GM03348 (cell line): ENCODE measurements around the gene CLCNKA.
"Not testable (repeated sequence)": the region's sequence is repeated elsewhere in the genome, so short reads cannot be mapped to it uniquely, and the experiment has no call there.

ENCODE experiments used
- DNase-seq: peaks from one replicate; pipeline ENCODE4 v3.0.0; 2012; ENCODE audit warnings: low spot score

The CLCNKA gene

GRCh38 chr1:15997637-15998280 lies 24.1 kb upstream of the CLCNKA start:
- no peak for DNase-seq

GRCh38 chr1:15998929-15999328 lies 22.9 kb upstream of the CLCNKA start:
- no peak for DNase-seq

GRCh38 chr1:16001274-16001673 lies 20.6 kb upstream of the CLCNKA start:
- DNase-seq, result not testable (repeated sequence)

DNA sequence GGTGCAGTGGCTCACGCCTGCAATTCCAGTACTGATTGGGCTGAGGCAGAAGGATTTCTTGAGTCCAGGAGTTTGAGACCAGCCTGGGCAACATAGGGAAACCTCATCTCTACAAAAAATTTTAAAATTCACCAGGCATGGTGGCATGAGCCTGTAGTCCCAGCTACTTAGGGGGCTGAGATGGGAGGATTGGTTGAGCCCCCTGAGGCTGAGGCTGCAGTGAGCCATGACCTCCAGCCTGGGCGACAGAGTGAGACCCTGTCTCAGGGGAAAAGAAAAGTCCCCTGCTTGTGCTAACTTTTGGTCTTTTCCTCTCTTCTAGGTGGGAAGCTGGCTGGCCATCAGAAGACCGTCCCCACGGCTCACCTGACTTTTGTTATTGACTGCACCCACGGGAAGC lies 16.2 kb upstream of the CLCNKA start:
- DNase-seq, result no peak

DNA sequence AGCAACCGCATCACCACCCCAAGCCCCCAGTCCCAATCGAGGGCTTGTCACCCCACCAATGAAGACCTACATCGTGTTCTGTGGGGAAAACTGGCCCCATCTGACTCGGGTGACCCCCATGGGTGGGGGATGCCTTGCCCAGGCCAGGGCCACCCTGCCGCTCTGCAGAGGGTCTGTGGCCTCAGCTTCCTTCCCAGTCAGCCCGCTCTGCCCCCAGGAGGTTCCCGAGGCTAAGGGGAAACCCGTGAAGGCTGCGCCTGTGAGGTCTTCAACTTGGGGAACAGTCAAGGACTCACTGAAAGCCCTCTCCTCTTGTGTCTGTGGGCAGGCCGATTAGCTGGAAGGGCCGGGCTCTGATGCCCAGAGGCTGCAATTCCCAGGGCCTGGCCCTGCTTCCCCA lies 15.8 kb upstream of the CLCNKA start:
- DNase-seq, result no peak

DNA sequence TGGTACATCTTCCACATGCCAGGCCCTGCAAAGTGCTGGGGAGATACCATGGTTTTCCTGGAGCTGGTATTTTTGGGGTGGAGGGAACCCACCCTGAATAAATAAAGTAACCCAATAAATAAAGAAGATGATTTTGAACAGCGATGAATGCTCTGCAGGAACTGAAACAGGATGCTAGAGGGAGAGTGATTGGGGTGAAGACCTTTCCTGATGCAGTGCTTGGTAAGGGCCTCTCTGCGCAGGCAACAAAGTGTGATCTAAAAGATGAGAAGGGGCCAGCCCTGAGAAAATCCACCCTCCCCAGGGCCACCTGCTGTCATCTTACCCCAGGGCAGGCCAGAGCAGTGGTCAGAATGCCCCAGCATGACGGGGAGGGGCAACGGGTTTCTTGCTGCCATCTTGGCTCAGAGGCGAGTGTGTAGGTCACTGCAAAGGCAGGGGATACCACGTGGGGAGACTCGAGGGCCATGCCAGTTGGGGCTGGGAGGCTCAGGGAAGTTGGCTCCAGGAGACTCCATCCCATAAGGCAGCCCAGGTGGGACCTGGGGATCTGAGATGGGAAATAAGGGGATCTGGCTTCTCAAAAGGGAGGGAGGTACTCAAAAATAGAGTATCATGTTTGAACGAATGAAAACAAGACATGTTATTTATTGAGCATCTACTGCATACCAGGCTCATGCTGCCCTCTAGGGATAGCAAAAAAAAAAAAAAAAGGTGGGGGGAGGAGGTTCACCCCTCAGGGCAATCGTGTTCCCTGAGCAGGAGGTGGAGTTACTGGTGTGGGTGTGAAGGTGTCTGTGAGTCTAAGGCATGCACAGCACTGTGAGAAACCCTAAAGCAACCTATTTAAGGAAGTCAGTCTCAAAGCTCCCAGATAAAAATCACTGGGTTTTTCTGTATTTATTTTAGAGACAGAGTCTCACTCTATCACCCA lies 15.0 kb upstream of the CLCNKA start:
- peak; percentile 63 for DNase-seq

GRCh38 chr1:16007671-16008341 lies 14.0 kb upstream of the CLCNKA start:
- no peak for DNase-seq

DNA sequence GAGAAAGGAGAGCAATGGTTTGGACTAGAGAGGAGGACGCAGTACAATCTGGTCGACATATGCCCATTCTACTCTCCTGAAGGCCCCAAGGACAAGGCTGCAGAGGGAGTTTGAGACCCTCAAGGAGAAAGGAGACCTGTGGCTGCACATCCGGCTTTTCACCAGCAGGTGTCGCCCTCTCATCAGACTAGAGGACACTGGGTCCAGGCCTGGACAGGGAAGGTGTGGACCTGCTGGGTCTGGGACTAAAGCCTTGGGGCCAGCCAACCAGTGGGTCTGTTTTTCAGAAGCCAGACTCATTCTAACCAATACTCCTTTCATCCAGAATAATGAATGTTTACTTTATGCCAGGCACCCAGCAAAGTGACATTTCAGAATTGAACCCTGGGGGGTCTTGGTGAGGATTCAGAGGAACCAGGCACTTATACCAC lies 12.8 kb upstream of the CLCNKA start:
- peak; percentile 88 for DNase-seq

DNA sequence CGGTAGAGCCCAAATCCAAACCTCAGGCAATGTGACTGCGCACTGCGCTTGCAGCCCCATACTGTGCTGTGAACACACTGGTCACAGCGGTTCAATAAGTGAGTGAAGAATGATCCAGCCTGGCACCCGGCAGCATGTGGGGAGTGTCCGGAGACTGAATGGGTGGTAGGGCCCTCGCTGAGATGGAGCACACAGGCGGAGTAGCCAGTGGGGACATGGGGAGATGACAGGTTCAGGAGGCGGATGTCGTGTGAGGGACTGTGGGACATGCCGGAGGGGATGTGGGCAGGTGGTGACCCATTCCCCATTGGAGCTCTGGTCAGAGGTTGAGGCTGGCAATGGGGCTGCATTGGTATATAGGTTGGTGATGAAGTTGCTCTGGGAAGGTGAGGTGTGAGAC lies 12.2 kb upstream of the CLCNKA start:
- DNase-seq, result no peak

DNA sequence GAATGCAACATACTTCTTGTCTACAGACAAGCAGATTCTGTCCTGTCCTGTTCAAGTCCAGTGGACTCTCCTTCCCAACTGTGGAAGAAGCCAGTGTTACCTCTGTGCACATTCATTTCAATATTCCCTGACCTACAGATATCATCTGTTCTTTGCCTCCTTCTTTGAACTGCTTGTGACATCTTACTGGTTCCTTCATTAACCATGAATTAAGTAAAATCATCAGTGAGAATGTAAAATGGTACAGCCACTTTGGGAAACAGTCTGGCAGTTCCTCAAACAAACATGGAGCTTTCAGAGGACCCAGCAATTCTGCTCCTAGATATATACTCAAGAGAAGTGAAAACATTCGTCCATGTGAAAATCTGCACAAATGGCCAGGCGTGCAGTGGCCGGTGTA lies 11.0 kb upstream of the CLCNKA start:
- DNase-seq, result no peak

DNA sequence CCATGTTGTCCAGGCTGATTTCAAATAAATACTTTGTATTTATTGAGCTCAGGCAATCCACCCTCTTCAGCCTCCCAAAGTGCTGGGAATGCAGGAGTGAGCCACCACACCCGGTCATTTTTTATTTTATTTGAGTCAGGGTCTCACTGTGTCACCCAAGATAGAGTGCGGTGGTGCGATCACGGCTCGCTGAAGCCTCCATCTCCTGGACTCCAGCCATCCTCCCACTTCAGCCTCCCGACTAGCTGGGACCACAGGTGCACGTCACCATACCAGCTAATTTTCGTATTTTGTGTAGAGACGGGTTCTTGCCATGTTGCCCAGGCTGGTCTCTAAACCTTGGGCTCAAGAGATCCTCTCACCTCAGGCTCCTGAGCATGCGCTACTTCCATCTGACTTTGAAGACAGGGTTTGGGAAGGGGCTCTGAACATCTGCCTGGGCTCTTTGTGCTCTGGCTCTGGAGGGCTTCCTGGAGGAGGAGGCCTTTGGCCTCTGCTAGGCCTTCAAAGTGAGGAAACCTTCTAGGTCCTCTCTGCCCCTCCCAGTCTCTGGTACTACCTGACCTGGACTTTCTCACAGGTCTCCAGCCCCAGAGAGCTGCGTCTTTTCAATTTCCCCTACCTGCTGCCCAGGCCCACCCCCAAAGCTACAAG lies 9.8 kb upstream of the CLCNKA start:
- DNase-seq, result no peak

GRCh38 chr1:16012590-16013219 lies 9.1 kb upstream of the CLCNKA start:
- DNase-seq, result peak; percentile 83

DNA sequence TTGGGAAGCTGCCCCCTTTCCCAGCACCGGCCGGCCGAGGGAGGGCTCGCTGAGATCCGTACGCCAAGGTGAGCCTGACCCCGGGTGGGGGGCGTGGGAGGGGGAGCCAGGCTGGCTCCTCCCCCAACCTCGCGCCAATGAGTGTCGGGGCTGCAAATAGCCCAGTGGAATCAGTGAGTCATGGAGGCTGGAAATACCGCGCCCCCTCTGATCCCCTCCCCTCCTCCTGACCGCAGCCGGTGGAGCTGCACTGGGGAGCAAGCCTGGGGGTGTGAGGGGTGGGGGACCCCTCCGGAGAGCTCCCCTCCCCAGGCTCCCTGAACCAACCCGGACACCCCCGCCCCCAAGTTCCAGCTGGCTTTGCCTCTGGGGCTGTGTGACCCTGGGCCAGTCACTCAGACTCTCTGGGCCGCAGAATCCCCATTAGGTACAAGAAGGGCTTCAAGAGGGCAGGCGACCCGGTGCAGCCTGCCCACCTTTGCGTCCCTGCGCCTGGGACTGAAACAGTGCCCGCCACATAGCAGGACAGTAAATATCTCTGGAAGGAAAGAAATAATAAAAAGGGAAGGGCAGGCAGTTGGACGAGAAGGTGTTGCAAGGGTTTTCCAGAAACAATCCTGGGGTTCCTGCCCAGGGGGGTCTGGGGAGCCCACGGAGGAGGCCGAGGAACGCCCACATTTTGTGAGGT lies 8.5 kb upstream of the CLCNKA start:
- peak; percentile 85 for DNase-seq

DNA sequence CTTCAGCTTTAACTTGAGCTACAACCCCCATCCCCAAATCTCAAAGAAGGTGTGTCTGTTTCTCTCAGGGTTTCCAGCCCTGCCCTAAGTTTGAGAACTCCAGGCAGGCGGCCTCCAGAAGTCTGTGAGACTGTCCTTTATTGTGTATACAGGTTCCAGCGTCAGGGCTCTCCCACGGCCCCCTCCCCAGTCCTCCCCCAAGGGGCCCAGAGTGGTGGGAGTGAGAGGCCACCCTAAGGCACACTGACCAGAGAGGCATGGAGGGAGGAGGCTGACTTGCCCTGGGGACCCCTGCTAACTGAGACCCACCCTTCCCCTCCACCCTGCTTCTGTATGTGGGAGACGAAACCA lies 8.0 kb upstream of the CLCNKA start:
- DNase-seq, result no peak

- DNase-seq, result no peak
Observed at GRCh38 chr1:16014509-16015482, 7.0 kb upstream of the CLCNKA start.

DNA sequence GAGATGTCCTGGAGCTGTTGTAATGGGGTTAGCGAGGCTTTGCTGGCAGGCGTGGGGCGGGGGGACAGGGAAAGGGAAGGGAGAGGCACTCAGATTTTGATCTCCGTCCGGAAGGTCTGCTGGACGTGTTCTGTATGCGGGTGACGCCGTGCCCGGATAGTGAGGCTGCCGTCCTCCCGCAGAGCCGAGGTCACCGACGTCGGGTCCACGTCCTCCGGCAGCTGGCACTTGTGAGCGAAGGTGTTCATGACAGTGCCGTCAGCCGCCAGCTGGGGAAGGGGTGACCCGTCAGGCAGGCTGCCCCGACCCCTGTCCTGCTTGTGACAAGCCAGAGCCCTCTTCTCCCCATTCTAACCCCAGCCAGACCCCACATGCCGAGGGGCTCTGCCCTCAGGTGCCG lies 6.3 kb upstream of the CLCNKA start:
- DNase-seq, result no peak

GRCh38 chr1:16015960-16016901 lies 5.6 kb upstream of the CLCNKA start:
- no peak for DNase-seq

DNA sequence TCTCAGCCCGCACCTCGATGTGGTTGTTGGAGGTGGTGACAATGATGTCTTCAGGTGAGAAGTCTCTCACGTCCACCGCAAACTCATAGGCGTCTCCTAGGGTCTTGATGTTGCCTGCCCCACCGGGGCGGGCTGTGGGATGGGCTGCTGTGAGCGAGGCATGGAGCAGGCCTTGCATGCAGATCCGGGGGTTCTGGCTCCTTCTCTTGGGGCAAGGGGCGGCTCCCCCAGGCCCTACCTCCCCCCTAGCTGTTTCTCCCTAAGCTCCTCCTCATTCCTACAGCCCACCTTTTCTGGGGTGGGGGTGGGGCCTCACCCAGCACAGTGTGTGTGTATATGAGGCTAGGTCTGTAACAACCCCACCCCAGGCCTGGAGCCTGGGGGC lies 4.8 kb upstream of the CLCNKA start:
- no peak for DNase-seq
